Measurements from ENCODE around the gene B9D2.
"Not testable (repeated sequence)": the region's sequence is repeated elsewhere in the genome, so short reads cannot be mapped to it uniquely, and the experiment has no call there.

Gene B9D2

DNA sequence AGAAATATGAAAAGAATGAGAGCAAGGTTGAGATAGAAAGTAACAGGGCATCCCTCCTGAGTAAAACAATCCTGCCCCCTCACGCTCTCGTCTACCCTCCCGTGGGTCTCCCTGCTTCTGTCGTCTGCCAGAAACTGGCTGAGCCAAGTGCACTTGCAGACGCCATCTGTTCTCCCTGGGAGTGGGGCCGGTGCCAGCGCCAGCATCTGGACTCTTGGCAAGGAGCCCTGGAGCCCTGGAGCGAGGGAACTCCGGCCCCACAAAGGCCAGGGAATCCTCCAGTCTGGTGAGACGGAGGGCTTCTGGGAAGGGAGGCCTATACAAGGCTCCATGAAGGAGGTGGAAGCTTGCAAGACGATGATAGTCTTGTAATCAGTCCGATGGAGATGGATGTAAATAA lies 10.0 kb upstream of the B9D2 start:
- TF ChIP-seq POLR2A (IDR thresholded peaks at IDR 0.05; ENCODE audit: low read length) (no peak), GATA1 (IDR thresholded peaks at IDR 0.05; ENCODE audit: low read depth, low read length) (no peak)
- DNase-seq = no peak

DNA sequence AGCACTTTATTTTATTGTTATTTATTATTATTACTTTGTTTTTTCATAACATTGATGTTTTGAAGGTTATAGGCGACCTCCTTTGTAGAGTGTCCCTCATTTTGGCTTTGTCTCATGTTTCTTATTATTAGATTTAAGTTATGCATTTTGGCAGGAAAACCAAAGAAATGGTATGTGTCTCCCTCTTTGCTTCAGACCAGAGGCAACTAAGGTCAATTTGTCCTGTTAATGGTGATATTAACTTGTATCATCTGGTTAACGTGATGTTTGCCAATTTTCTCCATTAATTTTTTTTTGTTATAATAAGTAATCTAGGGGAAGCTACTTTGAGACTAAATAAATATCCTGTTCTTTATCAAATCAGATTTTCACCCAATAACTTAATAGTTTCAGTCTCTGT lies 8.6 kb upstream of the B9D2 start:
- no peak for DNase-seq
- no peak for TF ChIP-seq POLR2A (IDR thresholded peaks at IDR 0.05; ENCODE audit: low read length)

DNA sequence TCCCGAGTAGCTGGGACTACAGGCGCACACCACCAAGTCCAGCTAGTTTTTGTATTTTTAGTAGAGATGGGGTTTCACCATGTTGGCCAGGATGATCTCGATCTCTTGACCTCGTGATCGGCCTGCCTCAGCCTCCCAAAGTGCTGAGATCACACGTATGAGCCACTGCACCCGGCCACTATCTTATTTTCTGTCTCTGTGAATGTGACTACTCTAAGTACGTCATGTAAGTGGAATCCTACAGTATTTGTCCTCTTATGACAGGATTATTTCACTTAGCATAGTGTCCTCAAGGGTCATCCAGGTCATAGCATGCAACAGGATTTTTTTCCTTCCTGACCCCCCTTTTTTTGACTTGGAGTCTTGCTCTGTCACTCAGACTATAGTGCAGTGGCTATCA lies 7.6 kb upstream of the B9D2 start:
- DNase-seq = no peak
- no peak for TF ChIP-seq GATA1 (IDR thresholded peaks at IDR 0.05; ENCODE audit: low read depth, low read length)

DNA sequence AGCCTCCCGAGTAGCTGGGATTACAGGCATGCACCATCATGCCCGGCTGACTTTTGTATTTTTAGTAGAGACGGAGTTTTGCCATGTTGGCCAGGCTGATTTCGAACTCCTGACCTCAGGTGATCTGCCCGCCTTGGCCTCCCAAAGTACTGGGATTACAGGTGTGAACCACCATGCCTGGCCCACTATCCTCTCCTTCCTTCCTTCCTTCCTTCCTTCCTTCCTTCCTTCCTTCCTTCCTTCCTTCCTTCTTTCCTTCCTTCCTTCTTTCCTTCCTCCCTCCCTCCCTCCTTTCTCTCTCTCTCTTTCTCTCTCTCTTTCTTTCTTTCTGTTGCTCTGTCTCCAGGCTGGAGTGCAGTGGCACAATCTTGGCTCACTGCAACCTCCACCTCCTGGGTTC lies 7.2 kb upstream of the B9D2 start:
- DNase-seq = not testable (repeated sequence)

DNA sequence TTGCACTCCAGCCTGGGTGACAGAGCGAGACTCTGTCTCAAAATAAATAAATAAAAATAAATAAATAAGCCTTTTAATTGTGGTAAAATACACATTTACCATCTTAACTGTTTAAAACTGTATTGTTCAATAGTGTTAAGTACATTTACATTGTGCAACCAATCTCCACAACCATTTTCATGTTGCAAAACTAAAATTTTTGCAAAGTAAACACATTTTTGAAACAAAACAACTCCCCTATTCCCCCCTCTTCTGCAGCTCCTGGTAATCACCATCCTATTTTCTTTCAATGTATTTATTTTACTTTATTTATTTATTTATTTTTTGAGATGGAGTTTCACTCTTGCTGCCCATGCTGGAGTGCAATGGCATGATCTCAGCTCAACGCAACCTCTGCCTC lies 5.8 kb upstream of the B9D2 start:
- TF ChIP-seq POLR2A (IDR thresholded peaks at IDR 0.05; ENCODE audit: low read length) (no peak), GATA1 (IDR thresholded peaks at IDR 0.05; ENCODE audit: low read depth, low read length) (no peak)
- no peak for DNase-seq

DNA sequence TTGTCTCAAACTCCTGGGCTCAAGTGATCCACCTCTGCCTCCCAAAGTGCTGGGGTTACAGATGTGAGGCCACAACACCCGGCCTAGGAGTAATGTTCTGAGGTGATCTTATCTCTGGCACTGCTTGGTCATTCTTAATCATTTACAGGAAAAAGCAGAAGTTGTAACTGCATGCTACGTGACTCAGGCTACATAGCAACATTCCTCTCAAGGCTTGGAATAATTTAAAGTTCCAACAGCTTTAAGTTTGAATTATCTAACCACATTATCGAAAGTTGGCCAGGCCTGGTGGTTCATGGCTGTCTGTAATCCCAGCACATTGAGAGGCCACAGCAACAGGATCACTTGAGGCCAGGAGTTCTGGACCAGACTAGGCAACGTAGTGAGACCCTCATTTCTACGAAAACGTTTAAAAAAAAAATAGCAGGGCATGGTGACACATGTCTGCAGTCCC lies 3.9 kb upstream of the B9D2 start:
- TF ChIP-seq GATA1 (IDR thresholded peaks at IDR 0.05; ENCODE audit: low read depth, low read length) (no peak), POLR2A (IDR thresholded peaks at IDR 0.05; ENCODE audit: low read length) (peak; percentile 36)
- peak; percentile 69 to 77 for DNase-seq

DNA sequence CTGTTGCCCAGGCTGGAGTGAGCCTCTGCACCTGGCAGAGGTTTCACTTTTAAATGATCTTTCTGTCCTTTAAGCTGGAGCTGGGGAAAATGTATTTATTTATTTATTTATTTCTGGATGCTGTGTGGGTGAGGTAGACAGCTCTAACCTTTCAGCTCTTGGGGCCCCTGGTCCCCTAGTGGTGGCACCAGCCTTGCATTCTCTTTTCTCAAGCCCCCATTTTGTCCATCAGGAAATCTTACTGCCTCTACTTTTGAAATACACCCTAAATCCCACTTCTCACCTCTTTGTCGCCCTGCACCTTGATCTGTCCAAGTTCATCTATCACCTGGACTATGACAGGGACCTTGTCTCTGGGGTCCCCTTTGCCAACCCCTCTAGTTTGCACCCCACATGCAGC lies 2.1 kb upstream of the B9D2 start:
- DNase-seq = peak; percentile 45 to 63
- TF ChIP-seq GATA1 (IDR thresholded peaks at IDR 0.05; ENCODE audit: low read depth, low read length) = no peak

DNA sequence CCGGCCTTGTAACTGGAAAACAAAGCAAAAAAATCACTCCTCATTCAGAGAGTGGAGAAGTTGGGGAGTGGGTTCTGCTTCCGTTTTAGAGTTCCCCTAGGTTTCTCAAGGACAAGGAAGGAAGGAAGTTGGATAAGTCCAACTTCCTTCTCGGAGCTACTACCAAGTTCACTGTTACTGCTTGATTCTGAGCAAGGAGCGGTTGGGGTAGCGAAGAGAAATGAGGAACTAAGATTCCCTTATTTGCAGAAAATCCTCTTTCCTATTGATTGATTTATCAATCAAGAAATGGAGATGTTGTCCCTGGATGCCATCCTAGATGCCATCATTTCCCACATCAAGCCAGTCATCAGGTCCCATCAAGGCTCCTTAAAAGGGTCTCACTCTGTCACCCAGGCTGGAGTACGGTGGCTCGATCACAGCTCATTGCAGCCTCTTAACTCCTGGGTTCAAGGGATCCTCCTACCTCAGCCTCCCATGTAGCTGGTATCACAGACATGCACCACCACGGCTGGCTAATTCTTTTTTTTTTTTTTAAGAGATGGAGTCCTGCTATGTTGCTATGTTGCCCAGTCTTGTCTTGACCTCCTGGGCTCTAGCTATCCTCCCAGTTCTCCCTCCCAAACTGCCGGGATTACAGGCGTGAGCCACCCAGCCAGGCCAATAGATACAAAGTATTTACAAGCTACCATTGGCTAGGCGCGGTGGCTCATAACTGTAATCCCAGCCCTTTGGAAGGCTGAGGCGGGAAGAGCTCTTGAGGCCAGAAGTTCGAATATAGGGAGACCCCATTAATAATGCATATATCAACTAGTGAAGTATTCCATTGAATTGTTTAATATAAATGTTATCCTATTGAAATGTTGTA lies 809 bp upstream of the B9D2 start:
- peak in 1 of 2 experiments; percentile 57 for DNase-seq
- no peak for TF ChIP-seq POLR2A (IDR thresholded peaks at IDR 0.05; ENCODE audit: low read length)
- no peak for TF ChIP-seq GATA1 (IDR thresholded peaks at IDR 0.05; ENCODE audit: low read depth, low read length)

DNA sequence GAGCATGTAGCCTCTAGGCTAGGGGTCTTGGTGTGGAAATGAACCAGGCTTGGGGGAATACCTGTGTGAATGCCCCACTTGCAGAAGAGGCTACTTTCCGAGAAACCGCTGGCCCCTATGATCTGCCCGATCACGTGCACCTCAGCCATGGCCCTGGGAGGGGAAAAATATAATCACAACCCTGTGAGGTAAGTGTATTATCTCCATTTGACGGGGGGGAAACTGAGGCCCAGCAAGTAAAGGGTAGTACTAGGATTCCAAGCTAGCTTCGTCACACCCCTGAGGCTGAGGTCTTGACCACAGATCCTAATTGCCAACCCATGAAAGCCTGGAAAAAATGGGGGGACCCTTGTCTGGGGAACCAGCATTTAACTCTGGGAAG lies 587 bp downstream of the B9D2 start:
- no peak for TF ChIP-seq POLR2A (IDR thresholded peaks at IDR 0.05; ENCODE audit: low read length)
- no peak for TF ChIP-seq GATA1 (IDR thresholded peaks at IDR 0.05; ENCODE audit: low read depth, low read length)
- DNase-seq = no peak

DNA sequence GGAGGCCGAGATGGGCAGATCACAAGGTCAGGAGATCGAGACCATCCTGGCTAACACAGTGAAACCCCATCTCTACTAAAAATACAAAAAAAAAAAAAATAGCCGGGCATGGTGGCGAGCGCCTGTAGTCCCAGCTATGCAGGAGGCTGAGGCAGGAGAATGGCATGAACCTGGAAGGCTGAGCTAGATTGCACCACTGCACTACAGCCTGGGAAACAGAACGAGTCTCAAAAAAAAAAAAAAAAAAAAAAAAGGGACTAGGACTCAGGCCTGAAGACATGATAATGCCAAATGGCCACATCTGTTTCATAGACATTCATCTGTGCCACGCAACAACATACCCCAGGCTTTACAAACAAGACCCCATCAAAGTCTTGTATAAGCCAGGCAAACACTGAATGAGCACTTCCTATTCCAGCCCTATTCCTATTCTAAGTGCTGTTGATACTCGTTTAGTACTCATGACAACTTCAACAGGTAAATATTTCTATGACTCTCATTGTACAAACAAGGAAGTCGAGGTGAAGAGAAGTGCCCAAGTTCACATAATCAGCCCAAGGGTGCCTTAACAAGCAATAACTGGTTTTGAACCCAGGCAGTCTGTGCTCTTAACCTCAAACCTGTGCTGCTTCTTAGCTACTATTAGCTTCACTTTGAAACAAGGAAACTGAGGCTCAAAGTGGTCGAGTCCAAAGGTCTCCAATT lies 1.7 kb downstream of the B9D2 start:
- no peak for DNase-seq
- TF ChIP-seq POLR2A (IDR thresholded peaks at IDR 0.05; ENCODE audit: low read length) (no peak), GATA1 (IDR thresholded peaks at IDR 0.05; ENCODE audit: low read depth, low read length) (no peak)

DNA sequence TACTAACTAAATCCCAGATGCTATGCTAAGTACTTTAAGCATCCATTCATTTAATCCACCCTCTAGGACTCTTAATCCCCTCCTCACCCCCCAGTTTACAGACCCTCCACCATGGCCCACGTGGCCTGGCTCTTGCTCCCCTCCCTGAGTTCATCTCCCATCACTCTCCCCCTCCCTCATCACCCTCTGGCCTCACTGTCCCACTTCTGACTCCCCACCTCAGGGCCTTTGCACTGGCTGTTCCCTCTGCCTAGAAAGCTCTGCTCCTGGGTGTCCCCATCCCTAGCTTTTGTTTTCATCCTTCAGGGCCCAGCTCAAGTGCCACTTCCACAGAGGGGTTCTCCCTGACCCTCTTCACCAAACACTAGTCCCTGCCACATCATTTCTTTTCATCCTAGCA lies 4.2 kb downstream of the B9D2 start:
- no peak for DNase-seq
- TF ChIP-seq GATA1 (IDR thresholded peaks at IDR 0.05; ENCODE audit: low read depth, low read length) (no peak), POLR2A (IDR thresholded peaks at IDR 0.05; ENCODE audit: low read length) (no peak)

DNA sequence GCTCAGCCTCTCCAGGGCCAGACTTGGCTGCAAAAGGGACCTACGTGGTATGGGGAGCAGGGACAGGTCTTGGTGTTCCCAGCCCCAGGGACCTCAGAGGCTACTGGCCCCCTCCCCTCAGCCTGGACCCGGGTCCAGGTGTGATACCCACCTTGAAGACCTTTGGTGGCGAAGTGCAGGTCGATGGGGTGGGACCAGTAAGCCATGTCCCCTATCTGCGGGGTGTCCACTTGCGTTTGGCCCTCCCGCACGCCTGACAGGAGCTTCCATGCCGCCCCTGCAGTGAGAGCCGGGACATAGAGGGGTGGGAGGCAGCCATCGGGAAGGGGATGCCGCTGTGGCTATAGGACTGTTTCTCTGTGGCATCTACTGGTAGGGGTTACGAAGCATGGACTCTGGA lies 6.2 kb downstream of the B9D2 start:
- TF ChIP-seq GATA1 (IDR thresholded peaks at IDR 0.05; ENCODE audit: low read depth, low read length) (no peak), POLR2A (IDR thresholded peaks at IDR 0.05; ENCODE audit: low read length) (no peak)
- DNase-seq = no peak

DNA sequence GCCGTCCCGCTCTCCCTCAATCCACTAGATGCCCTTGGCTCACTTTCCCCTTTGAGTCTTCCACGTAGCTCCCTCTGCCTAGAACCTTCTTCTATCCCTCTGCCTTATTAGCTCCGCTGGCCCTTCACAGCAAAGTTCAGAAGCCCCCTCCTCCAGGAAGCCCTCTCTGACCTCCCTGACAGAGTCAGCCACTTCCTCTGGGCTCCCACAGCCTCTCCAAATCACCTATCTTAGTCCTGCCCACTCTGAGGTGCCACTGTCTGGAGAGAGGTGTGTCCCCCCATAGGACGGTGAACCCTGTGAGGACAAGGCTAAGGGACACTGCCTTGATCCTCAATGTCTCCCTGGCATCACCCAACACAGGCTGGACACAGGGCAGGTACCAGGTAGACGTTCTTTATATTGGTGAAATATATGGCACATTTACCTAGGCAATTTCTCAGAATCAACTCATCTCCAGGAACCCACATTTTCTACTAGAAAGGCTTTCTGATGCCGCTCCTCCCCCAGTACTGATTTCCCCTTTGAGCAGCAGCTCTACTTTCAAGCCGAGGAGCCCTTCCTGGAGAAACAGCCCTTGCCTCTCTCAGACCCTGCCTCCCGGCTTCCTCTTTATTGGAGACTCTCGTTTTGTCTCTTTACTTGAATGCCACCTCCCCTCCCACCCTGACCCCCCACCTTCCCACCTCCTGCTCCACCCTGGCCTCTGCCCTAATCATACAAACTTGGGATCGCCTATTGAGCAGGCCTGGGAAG lies 6.8 kb downstream of the B9D2 start:
- DNase-seq = no peak
- TF ChIP-seq GATA1 (IDR thresholded peaks at IDR 0.05; ENCODE audit: low read depth, low read length) = no peak
- TF ChIP-seq POLR2A (IDR thresholded peaks at IDR 0.05; ENCODE audit: low read length) = no peak

DNA sequence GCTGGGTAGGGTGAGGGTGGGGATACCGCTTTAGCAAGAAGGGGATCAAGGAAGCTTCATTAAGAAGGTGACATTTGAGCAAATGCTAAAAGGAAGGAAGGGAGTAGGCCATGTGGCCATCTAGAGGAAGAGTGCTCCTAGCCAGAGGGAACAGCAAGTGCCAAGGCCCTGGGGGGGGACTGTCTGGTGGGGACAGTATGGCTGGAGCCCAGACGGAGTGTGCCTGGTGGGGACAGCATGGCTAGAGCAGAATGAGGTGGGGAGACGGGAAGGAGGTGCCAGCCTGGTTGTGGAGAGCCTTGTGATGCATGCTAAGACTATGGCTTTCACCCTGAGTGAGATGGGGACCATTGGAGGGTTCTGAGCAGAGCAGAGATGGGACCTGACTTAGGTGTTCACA lies 8.1 kb downstream of the B9D2 start:
- DNase-seq = no peak
- TF ChIP-seq POLR2A (IDR thresholded peaks at IDR 0.05; ENCODE audit: low read length) (no peak), GATA1 (IDR thresholded peaks at IDR 0.05; ENCODE audit: low read depth, low read length) (no peak)
